Activated gamma-delta T cell treated with Interleukin-2 at 50 U/mL for 16 hours (primary cell): ENCODE measurements around the gene BCL11B.

Experiments
- DNase-seq: peaks from one replicate; pipeline ENCODE4 v3.0.0-alpha.2; 2020

BCL11B gene

GRCh38 chr14:99216191-99216590, 55.8 kb downstream of the BCL11B start:
- DNase-seq, result no peak

DNA sequence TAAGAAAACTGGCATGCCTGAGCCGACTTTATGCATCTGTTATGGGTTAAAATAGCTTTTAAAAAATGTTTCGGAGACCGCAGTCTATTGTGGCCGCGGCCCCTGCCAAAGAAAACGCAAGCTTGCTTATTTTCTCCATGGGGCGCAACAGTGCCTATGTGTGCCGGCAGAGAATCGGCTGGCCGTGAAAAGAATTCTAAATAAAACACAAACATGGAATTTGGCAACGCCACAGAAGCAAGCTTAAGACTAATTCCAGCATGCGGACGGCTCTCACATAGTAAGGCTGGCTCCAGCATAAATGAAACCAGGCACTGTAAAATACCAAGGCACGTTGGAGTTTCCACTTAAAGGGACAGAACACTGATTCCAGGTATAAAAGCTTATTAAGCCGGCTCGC, 56.7 kb downstream of the BCL11B start:
- no peak for DNase-seq

DNA sequence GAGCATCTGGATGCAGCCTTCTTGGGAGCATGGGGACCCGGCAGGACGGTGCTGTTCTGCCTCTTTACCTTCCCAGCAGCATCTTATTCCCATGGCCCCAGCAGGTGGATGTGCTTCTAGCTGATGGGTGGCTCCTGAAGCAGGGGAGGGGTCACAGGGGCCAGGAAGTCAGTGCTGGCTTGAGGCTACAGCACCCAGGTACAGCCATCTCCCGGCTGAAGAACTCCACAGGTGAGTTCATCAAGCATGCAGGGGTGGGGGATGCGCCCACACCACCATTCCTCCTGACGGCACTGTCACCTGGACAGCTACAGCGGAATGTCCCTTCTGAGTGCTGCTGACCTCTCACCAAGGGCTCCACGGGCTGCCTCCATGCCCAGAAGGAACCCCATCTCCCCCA, 57.3 kb downstream of the BCL11B start:
- DNase-seq, result no peak

DNA sequence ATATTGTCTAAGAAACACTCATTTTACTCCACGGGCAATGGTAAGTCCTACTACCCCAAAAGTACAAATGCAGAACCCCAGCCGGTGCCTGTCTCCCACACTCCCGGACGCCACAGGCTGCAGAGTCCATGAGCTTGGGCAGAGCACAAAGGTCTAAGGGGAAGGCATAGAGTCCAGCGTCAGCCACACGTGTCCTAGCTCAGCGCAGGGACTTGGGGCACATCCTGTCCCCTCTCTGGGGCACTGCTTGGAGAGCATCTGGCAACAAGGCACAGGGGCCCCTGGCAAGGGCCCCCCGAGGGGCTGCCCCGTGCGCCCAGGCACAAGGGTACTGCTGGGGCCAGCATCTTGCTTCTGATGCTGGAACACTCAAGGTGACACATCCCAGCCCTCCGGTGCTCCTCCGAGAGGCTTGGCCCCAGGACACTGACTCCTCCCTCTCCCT, 58.4 kb downstream of the BCL11B start:
- no peak for DNase-seq

GRCh38 chr14:99213101-99213500, 58.9 kb downstream of the BCL11B start:
- DNase-seq, result no peak

DNA sequence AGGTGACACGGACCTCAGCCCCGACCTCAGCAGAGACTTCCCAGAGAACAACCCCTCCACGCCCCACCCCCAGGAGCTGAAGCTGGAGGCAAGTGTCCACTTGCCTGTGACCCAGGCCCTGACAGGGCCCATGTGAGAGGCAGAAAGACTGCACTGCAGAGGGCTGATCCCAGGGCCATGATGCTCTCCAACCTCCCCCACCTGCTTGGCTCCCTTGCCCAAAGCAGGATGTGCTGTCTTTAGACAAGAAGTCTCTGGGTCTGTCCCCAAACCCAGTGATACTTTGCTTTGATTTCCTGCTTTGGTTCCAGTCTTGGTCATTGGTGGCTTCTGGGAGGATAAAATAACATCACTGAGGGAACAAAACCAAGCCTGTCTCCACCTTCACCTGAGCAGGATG, 59.4 kb downstream of the BCL11B start:
- DNase-seq, result no peak

DNA sequence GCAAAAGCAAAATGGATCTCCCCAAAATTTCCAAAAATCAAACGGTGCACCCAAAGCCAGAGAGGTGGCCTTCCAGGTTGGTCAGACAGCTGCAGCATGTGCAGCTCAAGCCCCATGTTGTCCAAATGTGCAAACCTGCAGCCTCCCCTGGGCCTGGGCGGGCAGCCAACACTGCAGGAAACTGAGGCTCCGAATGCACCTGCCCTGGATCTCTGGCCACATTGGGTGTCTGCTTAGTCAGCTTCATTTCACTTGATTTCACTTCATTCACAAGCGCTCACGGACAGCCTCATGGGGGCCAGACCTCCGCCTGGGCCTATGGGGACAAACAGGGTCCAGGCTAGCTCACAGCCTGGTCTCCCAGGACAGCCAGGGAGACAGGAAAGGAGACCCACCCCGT, 59.8 kb downstream of the BCL11B start:
- DNase-seq, result no peak

DNA sequence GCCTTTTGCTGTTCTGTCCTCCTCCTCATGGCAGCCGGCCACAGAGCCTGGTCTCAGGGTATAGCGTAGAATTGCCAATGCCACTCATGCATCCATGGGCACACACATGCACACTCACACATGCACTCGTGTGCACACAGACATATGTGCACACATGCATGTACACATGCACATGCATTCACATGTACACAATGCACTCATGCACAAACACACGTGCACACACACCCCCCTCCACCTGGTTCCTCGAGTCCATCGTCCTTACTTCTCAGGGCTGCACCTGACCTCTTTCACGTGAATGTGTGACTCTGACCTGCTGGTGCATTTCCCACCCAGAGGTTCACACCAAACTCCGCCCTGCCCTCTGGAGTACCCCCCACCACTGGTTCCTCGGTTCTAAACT, 60.6 kb downstream of the BCL11B start:
- DNase-seq, result no peak

DNA sequence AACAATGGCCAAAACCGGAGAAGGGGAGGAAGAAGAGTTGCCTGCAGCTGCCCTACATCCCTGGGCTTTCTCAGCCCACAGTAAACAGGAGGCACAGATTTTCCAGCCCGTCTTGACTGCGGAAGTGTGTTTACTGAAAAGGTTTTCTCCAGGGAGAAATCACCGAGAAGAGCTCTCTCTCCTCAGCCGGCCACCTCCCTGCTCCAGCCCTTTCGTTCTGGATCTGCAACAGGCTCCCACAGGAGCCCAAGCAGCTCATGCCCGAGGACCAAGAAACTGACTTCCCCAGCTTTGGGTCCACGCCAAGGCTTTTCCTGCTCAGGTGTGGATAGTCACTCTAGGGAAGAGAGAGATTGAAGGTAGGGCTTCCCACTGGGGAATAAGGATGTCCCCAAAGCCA, 61.7 kb downstream of the BCL11B start:
- no peak for DNase-seq

- no peak for DNase-seq
Measured at GRCh38 chr14:99209409-99209808, 62.6 kb downstream of the BCL11B start.

- no peak for DNase-seq
Measured at GRCh38 chr14:99208318-99208717, 63.7 kb downstream of the BCL11B start.

- no peak for DNase-seq
Measured at GRCh38 chr14:99207456-99207855, 64.5 kb downstream of the BCL11B start.

DNA sequence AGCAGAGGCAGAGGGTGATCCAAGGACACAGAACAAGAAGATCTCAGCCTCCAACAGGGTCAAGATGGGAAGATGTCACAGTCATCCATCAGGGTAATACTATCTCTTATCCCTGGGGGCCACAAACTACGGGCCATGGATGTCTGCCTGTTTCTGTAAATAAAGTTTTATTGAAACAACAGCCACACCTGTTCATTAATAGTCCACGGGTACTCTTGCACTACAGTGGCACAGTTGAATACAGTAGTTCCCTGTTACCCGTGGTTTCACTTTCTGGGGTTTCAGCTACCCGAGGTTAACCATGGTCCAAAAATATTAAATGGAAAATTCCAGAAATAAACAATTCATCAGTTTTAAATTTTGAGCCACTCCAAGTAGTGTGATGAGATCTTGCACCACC, 65.9 kb downstream of the BCL11B start:
- DNase-seq, result no peak

DNA sequence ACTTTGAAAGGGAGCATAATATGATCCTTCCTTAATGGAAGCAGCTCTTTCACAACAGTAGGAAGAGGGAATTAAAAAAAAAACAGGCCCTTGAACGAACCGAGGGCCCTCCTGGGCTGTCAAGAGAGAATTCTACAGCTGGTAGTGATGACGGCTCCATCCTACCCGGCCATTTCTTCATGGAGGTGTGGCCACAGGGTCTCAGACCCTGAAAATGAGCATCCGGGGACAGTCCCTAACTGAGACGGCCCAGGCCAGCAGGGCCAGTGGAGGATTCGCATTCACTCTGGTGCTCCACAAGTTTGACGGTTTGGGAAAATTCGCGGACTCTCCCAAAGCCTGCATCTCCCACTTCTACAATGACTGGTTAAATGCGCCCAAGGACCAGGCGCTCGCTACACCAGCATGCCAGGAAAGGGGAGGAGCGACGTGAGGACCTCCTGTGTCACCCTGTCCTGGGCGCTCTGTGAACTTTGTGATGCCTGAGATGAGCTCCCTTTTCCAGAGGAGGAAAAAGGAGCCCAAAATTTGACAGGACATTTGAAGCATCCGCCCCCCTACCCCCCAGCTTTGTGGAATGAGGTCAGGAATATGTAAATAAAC, 66.8 kb downstream of the BCL11B start:
- DNase-seq, result no peak

DNA sequence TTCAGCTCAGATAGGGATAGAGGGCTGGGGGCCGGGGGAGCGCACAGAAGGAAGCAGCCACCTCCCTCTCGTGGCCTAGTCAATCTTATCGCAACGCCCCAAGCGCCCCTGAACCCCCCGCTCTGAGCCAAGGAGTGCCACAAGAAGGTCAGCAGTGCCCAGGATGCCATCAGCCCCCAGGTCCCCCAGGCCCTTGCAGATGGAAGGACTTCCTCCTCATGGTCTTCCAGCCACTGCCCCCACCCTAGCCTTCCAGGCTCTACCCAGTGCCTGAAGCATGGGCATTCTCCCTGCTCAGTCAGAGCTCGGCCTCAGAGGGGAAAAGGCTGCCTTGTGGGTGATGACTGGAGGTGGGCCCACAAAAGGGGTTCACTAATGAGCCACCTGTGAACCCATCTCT, 68.2 kb downstream of the BCL11B start:
- no peak for DNase-seq

DNA sequence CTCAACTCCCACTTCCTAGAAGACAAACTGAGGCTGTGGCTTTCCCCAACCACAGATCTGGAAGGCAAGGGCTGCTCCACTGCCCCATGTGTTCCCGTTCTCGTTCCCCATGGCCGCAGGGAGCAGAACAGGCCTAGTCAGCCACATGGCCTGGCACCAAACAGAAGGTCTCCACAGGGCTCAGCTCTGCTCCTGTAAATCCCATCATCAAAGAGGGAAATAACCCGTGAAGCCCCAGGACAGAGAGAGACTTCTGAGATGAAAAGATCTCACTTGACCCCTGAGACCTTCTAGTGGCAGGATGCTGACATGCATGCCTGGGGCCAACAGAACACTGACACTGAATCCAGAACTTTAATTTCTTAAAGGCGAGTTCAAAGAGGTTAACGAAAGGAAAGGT, 68.9 kb downstream of the BCL11B start:
- no peak for DNase-seq

DNA sequence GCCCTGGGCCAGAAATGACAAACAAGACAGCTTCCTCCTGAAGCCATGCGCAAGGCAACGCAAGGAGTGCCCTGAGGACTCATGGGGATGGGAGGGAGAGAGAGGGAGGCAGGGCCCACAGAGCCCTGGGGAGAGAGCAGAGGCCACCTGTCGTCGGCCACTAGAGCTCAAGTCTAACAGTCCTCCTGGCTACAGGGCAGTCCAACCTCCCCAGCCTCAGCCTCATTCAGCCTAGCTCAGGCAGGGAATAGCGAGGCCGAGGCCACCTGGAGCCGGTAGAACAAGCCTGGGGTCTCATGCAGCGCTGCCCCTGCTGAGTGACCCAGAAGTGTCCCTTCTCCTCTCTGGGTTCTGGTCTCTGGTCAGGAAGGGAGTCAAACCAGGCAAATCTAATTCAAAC, 69.5 kb downstream of the BCL11B start:
- no peak for DNase-seq

- no peak for DNase-seq
Measured at GRCh38 chr14:99201351-99202073, 70.5 kb downstream of the BCL11B start.

- no peak for DNase-seq
Measured at GRCh38 chr14:99200654-99201005, 71.4 kb downstream of the BCL11B start.

GRCh38 chr14:99199846-99200653, 71.9 kb downstream of the BCL11B start:
- no peak for DNase-seq

DNA sequence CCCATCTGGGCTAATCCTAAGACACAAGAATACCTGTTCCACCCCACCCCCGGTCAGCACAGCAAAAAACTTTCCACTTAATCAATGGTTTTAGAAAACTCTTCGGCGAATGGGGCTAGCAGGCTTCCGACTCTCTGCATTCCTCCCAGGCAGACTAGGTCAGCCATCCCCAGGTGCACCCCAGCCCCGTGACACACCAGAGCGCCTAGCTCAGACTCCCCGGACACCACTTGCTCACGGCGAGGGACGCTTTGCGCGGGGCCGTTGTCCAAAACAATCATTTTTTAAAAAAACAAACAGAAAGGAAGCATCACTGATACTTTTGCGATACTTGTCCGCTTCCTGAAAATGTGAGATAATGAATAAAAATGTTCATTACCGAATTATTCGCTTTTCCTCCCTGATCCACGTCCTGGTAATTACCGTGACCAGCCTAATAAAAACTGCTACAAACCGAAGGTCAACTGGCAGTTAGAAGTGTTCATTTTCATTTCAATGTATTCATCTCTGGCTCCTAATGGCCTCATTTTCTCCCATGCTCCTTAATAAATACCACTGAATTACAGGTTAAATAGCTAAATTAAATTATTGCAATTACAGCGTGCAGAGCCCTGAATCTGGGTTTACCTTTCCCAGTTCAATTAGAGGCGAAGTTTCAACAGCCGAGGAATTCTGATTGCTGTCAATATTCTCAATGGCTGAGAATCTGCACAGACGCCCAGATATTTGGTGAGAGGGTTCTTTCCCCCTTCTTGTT, 73.1 kb downstream of the BCL11B start:
- no peak for DNase-seq

GRCh38 chr14:99196310-99196650, 75.7 kb downstream of the BCL11B start:
- DNase-seq, result no peak

- DNase-seq, result no peak
Measured at GRCh38 chr14:99195602-99196309, 76.2 kb downstream of the BCL11B start.
